Measurements from ENCODE around the gene KDM8.

- TF ChIP-seq CTCF (IDR thresholded peaks at IDR 0.05; ENCODE audit: low read length) (no peak), EZH2 (IDR thresholded peaks at IDR 0.05; ENCODE audit: borderline replicate concordance, low read length) (no peak)
Observed at GRCh38 chr16:27265982-27266381, 62.7 kb downstream of the KDM8 start.

Measured in OCI-LY1 (cell line).